Measurements from ENCODE around the gene PPM1L.
A peak's percentile ranks its signal among the peaks of the same experiment; 100 is the strongest.

Gene PPM1L

DNA sequence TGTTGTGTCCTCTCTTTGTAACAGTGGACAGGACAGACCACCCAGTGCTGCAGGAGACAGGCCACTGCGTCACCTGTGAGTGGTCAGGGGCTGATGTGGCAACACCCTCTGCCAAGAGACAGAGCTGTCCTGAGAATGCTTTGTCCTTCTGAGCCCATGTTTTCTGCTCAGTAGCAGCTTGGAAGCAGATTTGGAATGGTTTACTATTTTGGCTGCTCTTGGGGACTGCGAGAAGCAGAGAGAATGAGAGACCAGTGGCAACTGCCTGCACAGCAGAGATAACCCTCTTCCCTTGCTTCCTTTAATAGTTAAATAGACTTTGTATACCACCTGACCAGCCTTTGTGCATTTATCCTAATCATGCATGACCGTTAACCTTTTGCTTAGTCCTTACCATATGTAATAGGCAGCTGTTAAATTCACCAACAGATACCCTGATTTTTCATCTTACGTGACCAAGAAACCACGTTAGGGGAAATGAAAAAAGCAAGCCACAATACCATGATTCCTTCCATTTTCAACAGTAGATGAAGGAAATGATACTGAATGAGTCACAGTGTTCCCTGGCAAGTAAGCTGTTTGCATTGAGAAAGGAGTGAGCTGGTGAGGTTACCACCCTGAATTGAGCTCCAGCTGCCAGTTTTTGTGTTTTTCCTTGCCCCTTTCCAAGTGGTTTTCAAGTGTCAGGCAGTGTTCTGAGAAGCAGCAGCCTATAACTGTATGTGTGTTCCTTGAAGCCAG is 313.6 kb downstream of the PPM1L start:
- Histone ChIP-seq H3K9ac (ENCODE audit: low read length) (no peak overlapping the region), H2AFZ (ENCODE audit: low read depth, low read length) (no peak overlapping the region), H3K27me3 (ENCODE audit: low read depth, low read length) (peaks cover 4% of the 10 kb centered on the region; the same call in 1 of the 2 replicates), H3K36me3 (replicated peaks; ENCODE audit: low read depth, low read length) (no peaks in the 10 kb centered on the region), H4K20me1 (ENCODE audit: insufficient read depth, low read length) (peaks cover 3% of the 10 kb centered on the region; the same call in 1 of the 2 replicates), H3K4me2 (ENCODE audit: low read length) (peak overlapping the region; percentile 78), H3K4me1 (ENCODE audit: low read length) (peaks cover 29% of the 10 kb centered on the region), H3K79me2 (ENCODE audit: low read length) (no peaks in the 10 kb centered on the region), H3K9me3 (ENCODE audit: insufficient read depth, low read length) (no peaks in the 10 kb centered on the region), H3K4me3 (ENCODE audit: low read length) (peak overlapping the region; percentile 52), H3K27ac (ENCODE audit: low read length) (peak overlapping the region; percentile 43)
- no peak for TF ChIP-seq EZH2phosphoT487 (IDR thresholded peaks at IDR 0.05; ENCODE audit: low read depth)
- TF ChIP-seq, protein P1, sequence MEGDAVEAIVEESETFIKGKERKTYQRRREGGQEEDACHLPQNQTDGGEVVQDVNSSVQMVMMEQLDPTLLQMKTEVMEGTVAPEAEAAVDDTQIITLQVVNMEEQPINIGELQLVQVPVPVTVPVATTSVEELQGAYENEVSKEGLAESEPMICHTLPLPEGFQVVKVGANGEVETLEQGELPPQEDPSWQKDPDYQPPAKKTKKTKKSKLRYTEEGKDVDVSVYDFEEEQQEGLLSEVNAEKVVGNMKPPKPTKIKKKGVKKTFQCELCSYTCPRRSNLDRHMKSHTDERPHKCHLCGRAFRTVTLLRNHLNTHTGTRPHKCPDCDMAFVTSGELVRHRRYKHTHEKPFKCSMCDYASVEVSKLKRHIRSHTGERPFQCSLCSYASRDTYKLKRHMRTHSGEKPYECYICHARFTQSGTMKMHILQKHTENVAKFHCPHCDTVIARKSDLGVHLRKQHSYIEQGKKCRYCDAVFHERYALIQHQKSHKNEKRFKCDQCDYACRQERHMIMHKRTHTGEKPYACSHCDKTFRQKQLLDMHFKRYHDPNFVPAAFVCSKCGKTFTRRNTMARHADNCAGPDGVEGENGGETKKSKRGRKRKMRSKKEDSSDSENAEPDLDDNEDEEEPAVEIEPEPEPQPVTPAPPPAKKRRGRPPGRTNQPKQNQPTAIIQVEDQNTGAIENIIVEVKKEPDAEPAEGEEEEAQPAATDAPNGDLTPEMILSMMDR (IDR thresholded peaks at IDR 0.05; ENCODE audit: low read depth, low read length), result no peak

DNA sequence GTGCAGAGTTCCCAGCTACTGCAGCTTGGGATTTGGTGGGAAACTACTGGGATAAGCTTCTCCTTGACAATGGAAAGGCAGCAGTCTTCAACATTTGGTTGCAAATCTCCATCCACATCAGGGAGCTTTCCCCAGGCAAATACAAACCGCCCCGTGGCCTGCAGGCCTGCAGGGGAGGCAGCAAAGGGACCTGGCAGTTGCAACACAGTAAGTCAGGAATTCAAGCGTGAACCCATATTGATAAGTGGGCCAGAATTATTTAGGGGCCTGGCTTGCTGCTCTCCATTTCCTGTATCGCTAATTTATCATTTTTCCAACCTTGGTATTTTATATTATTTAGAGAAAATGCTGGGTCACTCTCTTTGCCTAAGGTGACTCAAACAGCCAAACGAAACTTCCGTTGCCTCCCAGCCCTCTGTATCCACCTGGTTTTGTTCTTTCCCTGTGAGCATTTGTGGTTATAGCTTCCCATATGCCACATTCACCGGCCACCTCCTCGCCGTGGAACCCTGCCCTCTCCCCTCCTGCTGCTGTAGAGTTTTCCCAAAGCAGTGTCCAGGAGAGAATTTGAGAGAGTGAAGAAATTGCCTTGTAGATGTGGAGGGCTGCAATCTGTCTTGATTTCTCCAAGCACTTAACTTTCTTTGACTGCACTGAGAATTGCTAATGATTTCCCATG is 314.4 kb downstream of the PPM1L start:
- H3K4me3 ChIP-seq (ENCODE audit: low read length), result peak overlapping the region; percentile 52
- TF ChIP-seq, protein P1 (IDR thresholded peaks at IDR 0.05; ENCODE audit: low read depth, low read length), result no peak
- no peak for TF ChIP-seq EZH2phosphoT487 (IDR thresholded peaks at IDR 0.05; ENCODE audit: low read depth)
- no peak overlapping the region for H3K9ac ChIP-seq (ENCODE audit: low read length)
- no peaks in the 10 kb centered on the region for H3K36me3 ChIP-seq (replicated peaks; ENCODE audit: low read depth, low read length)
- H3K27ac ChIP-seq (ENCODE audit: low read length), result 0 out of 2 replicates have a peak overlapping the region, but pooled peaks have one; percentile 22
- no peaks in the 10 kb centered on the region for H3K9me3 ChIP-seq (ENCODE audit: insufficient read depth, low read length)
- H3K4me1 ChIP-seq (ENCODE audit: low read length), result peaks cover 29% of the 10 kb centered on the region
- peaks cover 4% of the 10 kb centered on the region; the same call in 1 of the 2 replicates for H3K27me3 ChIP-seq (ENCODE audit: low read depth, low read length)
- peaks cover 3% of the 10 kb centered on the region; the same call in 1 of the 2 replicates for H4K20me1 ChIP-seq (ENCODE audit: insufficient read depth, low read length)
- H3K4me2 ChIP-seq (ENCODE audit: low read length), result peak overlapping the region; percentile 78
- H2AFZ ChIP-seq (ENCODE audit: low read depth, low read length), result no peak overlapping the region
- H3K79me2 ChIP-seq (ENCODE audit: low read length), result no peaks in the 10 kb centered on the region

DNA sequence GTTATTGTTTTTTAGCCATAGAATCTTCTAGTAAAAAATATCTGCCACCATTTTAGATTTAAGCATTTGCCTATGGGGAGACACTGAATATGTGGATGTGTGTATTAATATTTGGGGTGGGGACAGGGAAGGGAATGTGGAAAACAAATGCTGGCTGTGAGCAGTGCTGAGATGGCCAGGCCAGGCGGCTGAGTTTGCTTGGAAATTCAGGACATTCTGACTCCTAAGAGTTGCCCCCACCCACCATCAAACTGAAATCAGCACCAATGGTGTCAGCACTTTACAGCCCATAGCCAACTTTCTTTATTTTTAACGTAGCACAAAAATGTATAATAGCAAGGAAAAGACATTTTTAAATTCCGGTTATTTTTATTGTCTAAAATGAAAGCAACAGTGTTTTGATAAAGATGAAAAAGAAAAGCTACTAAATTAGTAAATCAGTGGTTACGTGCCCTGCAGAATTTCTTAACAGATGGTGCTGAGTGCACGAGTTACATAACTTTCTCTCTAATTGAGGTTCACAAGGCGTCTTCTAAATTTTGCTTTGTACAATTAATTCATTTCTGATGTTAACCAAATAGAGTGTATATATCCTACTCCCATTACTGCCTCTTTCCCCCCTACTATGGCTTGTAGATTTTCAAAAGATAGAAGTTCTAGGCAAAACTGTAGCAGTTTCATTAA is 315.1 kb downstream of the PPM1L start:
- no peaks in the 10 kb centered on the region for H3K9me3 ChIP-seq (ENCODE audit: insufficient read depth, low read length)
- no peak overlapping the region; the same call in 1 of the 2 replicates for H3K4me2 ChIP-seq (ENCODE audit: low read length)
- no peak overlapping the region for H3K27ac ChIP-seq (ENCODE audit: low read length)
- H2AFZ ChIP-seq (ENCODE audit: low read depth, low read length), result no peak overlapping the region
- H3K27me3 ChIP-seq (ENCODE audit: low read depth, low read length), result peaks cover 4% of the 10 kb centered on the region; the same call in 1 of the 2 replicates
- TF ChIP-seq, protein P1 (IDR thresholded peaks at IDR 0.05; ENCODE audit: low read depth, low read length), result no peak
- TF ChIP-seq EZH2phosphoT487 (IDR thresholded peaks at IDR 0.05; ENCODE audit: low read depth), result no peak
- no peaks in the 10 kb centered on the region for H3K79me2 ChIP-seq (ENCODE audit: low read length)
- H3K4me3 ChIP-seq (ENCODE audit: low read length), result no peak overlapping the region
- no peak overlapping the region for H3K9ac ChIP-seq (ENCODE audit: low read length)
- H3K36me3 ChIP-seq (replicated peaks; ENCODE audit: low read depth, low read length), result no peaks in the 10 kb centered on the region
- peaks cover 29% of the 10 kb centered on the region for H3K4me1 ChIP-seq (ENCODE audit: low read length)
- H4K20me1 ChIP-seq (ENCODE audit: insufficient read depth, low read length), result peaks cover 3% of the 10 kb centered on the region; the same call in 1 of the 2 replicates
